Ovary (tissue), 3 donors: ENCODE data around the gene HLCS.

Experiments
- CTCF ChIP-seq, 3 donors: fragments of 450-650 bp in 2 of 3; fragments of 200-600 bp in 1 of 3; IDR thresholded peaks; one replicate each; pipeline versions ENCODE4 v1.5.1 to v1.8.0; 2016 to 2022; ENCODE audit warnings: antibody characterized with exemption in 3 of 3, mild to moderate bottlenecking in 1 of 3
- POLR2A ChIP-seq: fragments of 450-650 bp; IDR thresholded peaks from one replicate; pipeline ENCODE4 v1.6.1; 2017; ENCODE audit warnings: antibody characterized with exemption, mild to moderate bottlenecking, moderate library complexity
- donor health status: DM: no; HTN: no; CAD: no.

DNA sequence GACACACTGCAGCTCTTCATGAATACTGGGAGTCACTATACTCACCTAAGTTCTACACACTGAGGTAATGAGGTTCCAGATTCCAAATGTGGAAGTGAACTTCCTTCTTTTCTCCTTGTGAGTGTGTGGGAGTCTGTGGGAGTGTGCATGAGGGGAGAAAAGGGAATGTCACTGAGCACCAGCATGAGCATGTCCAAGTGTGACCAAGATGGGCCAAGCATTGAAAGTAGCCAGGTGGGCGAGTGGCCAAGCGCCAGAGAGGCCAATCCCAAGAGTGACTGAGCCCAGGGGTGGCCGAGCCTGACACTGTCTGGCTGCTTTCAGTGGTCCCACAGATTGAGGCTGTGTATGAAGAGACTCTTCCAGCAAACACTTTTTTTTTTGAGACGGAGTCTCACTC, 132.3 kb downstream of the HLCS start:
- TF ChIP-seq CTCF (IDR thresholded peaks at IDR 0.05), result no peak
- TF ChIP-seq POLR2A, result no peak
